IgD-negative memory B cell (primary cell): ENCODE data around the gene LMOD2. TPM values are rescaled to one million over a fixed set of nuclear protein-coding genes. Genes with fewer than 3 reads are reported as not detected.

ENCODE experiments used
- H3K27ac Mint-ChIP-seq, 3 donors: one replicate each; pipeline ENCODE4 v1.8.0; 2020 to 2022; ENCODE audit warnings: mild to moderate bottlenecking in 3 of 3, mixed read lengths in 3 of 3, moderate library complexity in 1 of 3
- H3K27me3 Mint-ChIP-seq: one replicate; pipeline ENCODE4 v1.8.0; 2021; ENCODE audit warnings: mixed read lengths
- H3K36me3 Mint-ChIP-seq: one replicate; pipeline ENCODE4 v1.8.0; 2020; ENCODE audit warnings: mild to moderate bottlenecking, mixed read lengths
- H3K4me1 Mint-ChIP-seq, 3 donors: one replicate each; pipeline ENCODE4 v1.8.0; 2020 to 2022; ENCODE audit warnings: mixed read lengths in 3 of 3, mild to moderate bottlenecking in 1 of 3
- H3K4me3 Mint-ChIP-seq, 4 donors: one replicate each; pipeline ENCODE4 v1.8.0; 2020 to 2022; ENCODE audit warnings: mild to moderate bottlenecking in 4 of 4, mixed read lengths in 4 of 4, moderate library complexity in 3 of 4
- H3K9me3 Mint-ChIP-seq, 3 donors: one replicate each; pipeline ENCODE4 v1.8.0; 2020 to 2021; ENCODE audit warnings: mixed read lengths in 3 of 3, mild to moderate bottlenecking in 1 of 3
- polyA plus RNA-seq: library from polyadenylated mRNA; unstranded; fragments of 300-500 nt; fragmentation: Illumina TruSeq; gene quantifications from one replicate; pipeline ENCODE4 v1.2.3, GENCODE V29; 2021

LMOD2 gene
- not detected for polyA plus RNA-seq

- Mint-ChIP-seq H3K27ac (no peak within 1 kb of the TSS), H3K4me3 (no peak within 1 kb of the TSS), H3K27me3 (peaks cover 1% of the 10 kb centered on the region), H3K4me1 (no peaks in the 10 kb centered on the region), H3K36me3 (no peaks in the 10 kb centered on the region), H3K9me3 (no peaks in the 10 kb centered on the region)
Measured at GRCh38 chr7:123655614-123656013, at the start of gene LMOD2. Gene LMOD2, plus strand, starts transcription at chr7:123655866. Its CDS starts 98 bp downstream, at chr7:123655964.

DNA sequence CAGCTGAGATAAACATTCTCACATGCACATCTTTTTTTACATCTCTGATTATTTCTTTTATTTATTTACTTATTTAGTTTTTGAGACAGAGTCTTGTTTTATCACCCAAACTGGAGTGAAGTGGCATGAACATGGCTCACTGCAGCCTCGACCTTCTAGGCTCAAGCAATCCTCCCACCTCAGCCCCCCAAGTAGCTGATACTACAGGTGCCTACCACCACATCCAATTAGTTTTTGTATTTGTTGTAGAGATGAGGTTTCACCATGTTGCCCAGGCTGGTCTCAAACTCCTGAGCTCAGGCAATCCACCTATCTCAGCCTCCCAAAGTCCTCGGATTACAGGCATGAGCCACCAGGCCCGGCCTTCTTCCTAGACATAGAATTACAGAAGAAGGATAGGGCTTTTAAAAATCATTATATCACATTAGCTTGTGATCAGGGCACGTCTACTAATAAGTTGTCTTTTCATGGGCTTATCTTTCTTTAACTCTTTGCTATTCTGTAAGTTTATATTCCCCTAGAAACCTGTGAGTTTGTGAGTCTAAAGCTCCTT is 48.2 kb upstream of the LMOD2 start:
- peaks cover 0 to 4% (median 0%) of the 10 kb centered on the region in 3 donors for H3K9me3 Mint-ChIP-seq
- no peaks in the 10 kb centered on the region for H3K4me1 Mint-ChIP-seq
- H3K36me3 Mint-ChIP-seq = no peaks in the 10 kb centered on the region
- H3K4me3 Mint-ChIP-seq = no peak overlapping the region
- peaks cover 3% of the 10 kb centered on the region for H3K27me3 Mint-ChIP-seq
- no peak overlapping the region for H3K27ac Mint-ChIP-seq

GRCh38 chr7:123608991-123609882 is 46.4 kb upstream of the LMOD2 start:
- no peak overlapping the region for H3K27ac Mint-ChIP-seq
- peak overlapping the region in 1 of 4 donors; percentile 47 for H3K4me3 Mint-ChIP-seq
- peaks cover 5% of the 10 kb centered on the region for H3K27me3 Mint-ChIP-seq
- H3K36me3 Mint-ChIP-seq = no peaks in the 10 kb centered on the region
- peaks cover 0 to 4% (median 0%) of the 10 kb centered on the region in 3 donors for H3K9me3 Mint-ChIP-seq
- H3K4me1 Mint-ChIP-seq = no peaks in the 10 kb centered on the region

GRCh38 chr7:123609883-123610239 is 45.8 kb upstream of the LMOD2 start:
- H3K4me3 Mint-ChIP-seq = no peak overlapping the region
- H3K9me3 Mint-ChIP-seq = peaks cover 0 to 4% (median 0%) of the 10 kb centered on the region in 3 donors
- peaks cover 5% of the 10 kb centered on the region for H3K27me3 Mint-ChIP-seq
- no peak overlapping the region for H3K27ac Mint-ChIP-seq
- H3K36me3 Mint-ChIP-seq = no peaks in the 10 kb centered on the region
- H3K4me1 Mint-ChIP-seq = no peaks in the 10 kb centered on the region

DNA sequence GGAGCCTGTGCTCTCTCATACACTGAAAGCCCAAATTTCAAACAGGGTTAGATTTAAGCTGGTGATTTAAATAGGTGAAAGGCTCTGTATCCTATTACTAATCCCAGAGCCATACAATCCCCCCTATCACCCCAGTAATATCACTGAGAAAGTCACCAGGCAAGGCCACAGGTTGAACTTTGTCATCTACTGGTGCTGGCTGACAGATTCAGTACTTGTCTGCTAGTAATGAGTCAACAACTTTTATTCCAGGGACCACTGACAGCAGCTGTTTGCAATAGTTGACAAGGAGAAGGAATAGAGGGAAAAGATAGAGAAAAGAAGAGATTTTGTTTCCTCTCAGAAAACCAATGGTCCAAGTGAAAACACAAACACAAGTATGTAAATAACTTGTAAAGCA is 43.6 kb upstream of the LMOD2 start:
- Mint-ChIP-seq H3K36me3 (no peaks in the 10 kb centered on the region), H3K27me3 (peaks cover 6% of the 10 kb centered on the region), H3K4me1 (no peaks in the 10 kb centered on the region), H3K9me3 (no peaks in the 10 kb centered on the region), H3K27ac (no peak overlapping the region), H3K4me3 (no peak overlapping the region)

DNA sequence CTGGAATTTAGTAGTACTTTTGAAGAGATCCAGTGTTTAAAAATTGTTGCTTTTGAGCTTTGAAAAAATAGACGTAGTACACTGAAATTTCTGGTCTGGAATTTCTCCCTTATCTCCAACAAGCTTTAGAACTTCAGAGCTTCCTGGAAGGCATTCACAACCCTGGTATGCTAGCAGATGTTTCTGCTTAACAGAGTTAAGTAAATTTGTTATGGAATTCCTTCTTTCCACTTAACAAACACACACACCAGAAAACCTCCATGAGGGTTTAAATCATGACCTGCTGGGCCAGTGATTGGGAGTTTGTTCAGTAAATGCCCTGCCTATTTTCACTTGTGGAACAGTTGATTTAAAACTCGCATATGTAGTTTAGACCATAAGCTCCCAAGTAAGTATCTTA is 40.3 kb upstream of the LMOD2 start:
- no peak overlapping the region for H3K4me3 Mint-ChIP-seq
- peaks cover 3% of the 10 kb centered on the region for H3K27me3 Mint-ChIP-seq
- H3K9me3 Mint-ChIP-seq = no peaks in the 10 kb centered on the region
- H3K4me1 Mint-ChIP-seq = no peaks in the 10 kb centered on the region
- H3K36me3 Mint-ChIP-seq = no peaks in the 10 kb centered on the region
- H3K27ac Mint-ChIP-seq = no peak overlapping the region

DNA sequence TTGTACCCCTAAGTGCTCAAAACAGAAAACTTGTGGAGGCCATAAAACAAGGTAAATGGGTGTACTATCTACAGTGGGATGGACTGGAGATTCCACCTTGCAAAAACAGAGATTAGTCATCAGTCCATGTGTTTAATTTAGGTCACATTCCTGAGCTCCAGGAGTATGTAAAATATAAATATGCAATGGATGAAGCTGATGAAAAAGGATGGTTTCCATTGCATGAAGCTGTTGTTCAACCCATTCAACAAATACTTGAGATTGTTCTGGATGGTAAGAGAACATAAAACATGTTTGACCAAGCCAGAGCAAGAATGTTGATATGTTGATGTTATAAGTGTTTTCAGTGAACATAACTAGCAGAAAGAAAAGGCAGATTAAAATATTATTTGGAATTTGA is 39.4 kb upstream of the LMOD2 start:
- H3K27ac Mint-ChIP-seq = no peak overlapping the region
- H3K27me3 Mint-ChIP-seq = peaks cover 3% of the 10 kb centered on the region
- no peaks in the 10 kb centered on the region for H3K4me1 Mint-ChIP-seq
- H3K4me3 Mint-ChIP-seq = no peak overlapping the region
- H3K36me3 Mint-ChIP-seq = no peaks in the 10 kb centered on the region
- H3K9me3 Mint-ChIP-seq = no peaks in the 10 kb centered on the region

DNA sequence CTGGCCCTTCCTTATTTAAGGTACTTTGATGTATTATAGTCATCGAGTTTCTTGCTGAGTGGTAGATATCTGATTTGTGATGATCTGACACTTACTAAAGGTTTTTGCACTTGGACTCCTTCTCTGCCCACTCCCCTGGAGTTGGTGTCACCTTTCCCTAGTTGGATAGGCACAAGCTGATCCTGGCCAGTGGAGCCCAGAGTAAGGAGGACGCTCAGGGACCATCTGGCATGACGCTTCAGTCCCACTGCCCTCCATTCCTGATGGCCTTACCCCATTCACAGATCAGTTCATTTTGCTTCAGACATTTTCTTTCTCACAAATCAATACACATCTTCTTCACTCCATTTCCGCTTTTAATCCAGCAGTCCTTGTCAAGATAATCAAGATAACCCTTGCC is 34.0 kb upstream of the LMOD2 start:
- Mint-ChIP-seq H3K27me3 (peaks cover 2% of the 10 kb centered on the region), H3K9me3 (no peaks in the 10 kb centered on the region), H3K36me3 (no peaks in the 10 kb centered on the region), H3K27ac (no peak overlapping the region), H3K4me1 (peaks cover 0 to 5% (median 0%) of the 10 kb centered on the region in 3 donors), H3K4me3 (no peak overlapping the region)

- no peaks in the 10 kb centered on the region for H3K36me3 Mint-ChIP-seq
- no peaks in the 10 kb centered on the region for H3K9me3 Mint-ChIP-seq
- no peak overlapping the region for H3K27ac Mint-ChIP-seq
- peaks cover 0 to 5% (median 0%) of the 10 kb centered on the region in 3 donors for H3K4me1 Mint-ChIP-seq
- H3K4me3 Mint-ChIP-seq = no peak overlapping the region
- peaks cover 2% of the 10 kb centered on the region for H3K27me3 Mint-ChIP-seq
Measured at GRCh38 chr7:123622660-123623386, 32.8 kb upstream of the LMOD2 start.

- no peaks in the 10 kb centered on the region for H3K36me3 Mint-ChIP-seq
- peaks cover 0 to 5% (median 0%) of the 10 kb centered on the region in 3 donors for H3K4me1 Mint-ChIP-seq
- H3K9me3 Mint-ChIP-seq = no peaks in the 10 kb centered on the region
- H3K27me3 Mint-ChIP-seq = peaks cover 2% of the 10 kb centered on the region
- peak overlapping the region in 1 of 4 donors; percentile 65 for H3K4me3 Mint-ChIP-seq
- peak overlapping the region in 1 of 3 donors; percentile 32 for H3K27ac Mint-ChIP-seq
Measured at GRCh38 chr7:123624527-123625183, 31.0 kb upstream of the LMOD2 start.

GRCh38 chr7:123625254-123625653 is 30.4 kb upstream of the LMOD2 start:
- peaks cover 2% of the 10 kb centered on the region for H3K27me3 Mint-ChIP-seq
- H3K36me3 Mint-ChIP-seq = no peaks in the 10 kb centered on the region
- no peak overlapping the region for H3K27ac Mint-ChIP-seq
- H3K9me3 Mint-ChIP-seq = no peaks in the 10 kb centered on the region
- H3K4me3 Mint-ChIP-seq = no peak overlapping the region
- peaks cover 0 to 5% (median 0%) of the 10 kb centered on the region in 3 donors for H3K4me1 Mint-ChIP-seq

DNA sequence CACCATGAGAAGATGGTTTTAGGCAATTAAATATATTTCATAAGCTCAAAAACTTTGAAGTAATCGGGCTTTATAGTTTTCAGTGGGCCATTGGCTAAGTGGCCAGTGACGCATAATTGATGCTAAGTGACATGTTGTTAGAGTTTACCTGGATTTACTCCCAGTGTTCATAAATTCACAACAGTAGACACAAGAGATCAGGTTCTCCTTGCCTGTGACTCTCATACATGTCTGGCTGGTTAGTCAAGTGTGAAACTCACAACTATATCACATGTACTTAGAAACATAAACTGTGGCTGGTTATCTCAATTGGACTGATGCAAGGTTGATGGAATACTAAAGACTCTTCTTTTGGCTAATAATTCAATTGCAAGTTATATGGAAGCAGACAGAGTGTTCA is 27.8 kb upstream of the LMOD2 start:
- no peaks in the 10 kb centered on the region for H3K36me3 Mint-ChIP-seq
- H3K27ac Mint-ChIP-seq = no peak overlapping the region
- H3K4me3 Mint-ChIP-seq = no peak overlapping the region
- H3K27me3 Mint-ChIP-seq = peaks cover 5% of the 10 kb centered on the region
- H3K4me1 Mint-ChIP-seq = peaks cover 0 to 5% (median 0%) of the 10 kb centered on the region in 3 donors
- H3K9me3 Mint-ChIP-seq = no peaks in the 10 kb centered on the region

GRCh38 chr7:123628829-123629228 is 26.8 kb upstream of the LMOD2 start:
- Mint-ChIP-seq H3K9me3 (no peaks in the 10 kb centered on the region), H3K27ac (no peak overlapping the region), H3K4me3 (no peak overlapping the region), H3K36me3 (no peaks in the 10 kb centered on the region), H3K4me1 (peaks cover 0 to 5% (median 1%) of the 10 kb centered on the region in 3 donors), H3K27me3 (peaks cover 5% of the 10 kb centered on the region)

- H3K9me3 Mint-ChIP-seq = no peaks in the 10 kb centered on the region
- H3K4me1 Mint-ChIP-seq = peaks cover 0 to 5% (median 1%) of the 10 kb centered on the region in 3 donors
- no peaks in the 10 kb centered on the region for H3K36me3 Mint-ChIP-seq
- H3K4me3 Mint-ChIP-seq = no peak overlapping the region
- H3K27me3 Mint-ChIP-seq = peaks cover 5% of the 10 kb centered on the region
- no peak overlapping the region for H3K27ac Mint-ChIP-seq
Measured at GRCh38 chr7:123629281-123629680, 26.4 kb upstream of the LMOD2 start.

DNA sequence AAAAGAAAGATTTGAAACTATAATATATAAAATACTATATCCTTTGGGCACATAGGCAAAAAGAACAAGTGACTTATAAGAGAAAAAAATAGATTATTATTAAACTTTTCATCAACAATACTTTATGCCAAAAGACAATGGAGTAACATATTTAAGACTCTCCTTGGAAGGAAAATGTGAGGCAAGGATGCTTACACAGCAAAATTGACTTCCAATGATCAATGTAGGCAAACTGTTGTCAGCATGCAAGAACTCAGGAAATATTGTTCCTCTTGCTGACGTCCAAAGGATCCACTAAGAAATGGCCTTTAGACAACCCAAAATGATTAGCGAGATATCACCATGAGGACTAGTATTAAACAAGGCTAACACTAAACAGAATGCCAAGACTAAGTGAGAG is 22.9 kb upstream of the LMOD2 start:
- no peak overlapping the region for H3K27ac Mint-ChIP-seq

More for the DNA sequence above, 22.9 kb upstream of the LMOD2 start:
- H3K36me3 Mint-ChIP-seq = no peaks in the 10 kb centered on the region
- peaks cover 10% of the 10 kb centered on the region for H3K27me3 Mint-ChIP-seq
- no peak overlapping the region for H3K4me3 Mint-ChIP-seq
- peaks cover 0 to 1% (median 0%) of the 10 kb centered on the region in 3 donors for H3K4me1 Mint-ChIP-seq
- H3K9me3 Mint-ChIP-seq = peaks cover 0 to 2% (median 0%) of the 10 kb centered on the region in 3 donors
